Measurements from ENCODE around the gene ZNF74.

Gene ZNF74

DNA sequence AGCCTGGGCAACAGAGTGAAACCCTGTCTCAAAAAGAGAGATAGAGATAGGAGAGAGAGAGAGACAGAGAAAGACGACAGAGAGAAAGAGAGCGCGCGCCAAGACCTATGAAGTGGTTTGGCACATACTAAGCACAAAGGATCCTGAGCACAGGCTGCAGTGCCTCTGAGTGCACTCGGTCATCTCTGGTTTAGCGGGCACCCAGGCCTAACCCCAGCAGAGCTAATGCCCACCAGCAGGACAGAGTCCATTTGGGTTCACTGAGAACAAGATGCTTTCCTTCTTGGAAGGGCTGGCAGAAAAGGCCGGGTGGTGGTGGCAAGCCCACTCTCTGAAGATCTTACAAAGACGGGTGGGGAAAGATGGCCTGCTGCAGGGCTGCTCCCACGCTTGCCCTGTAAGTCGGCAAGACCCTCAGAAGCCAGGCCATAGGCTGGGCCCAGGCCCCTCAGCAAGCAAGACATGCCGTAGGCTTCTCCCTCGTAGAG is 40.4 kb downstream of the ZNF74 start:
- no peak for DNase-seq

DNA sequence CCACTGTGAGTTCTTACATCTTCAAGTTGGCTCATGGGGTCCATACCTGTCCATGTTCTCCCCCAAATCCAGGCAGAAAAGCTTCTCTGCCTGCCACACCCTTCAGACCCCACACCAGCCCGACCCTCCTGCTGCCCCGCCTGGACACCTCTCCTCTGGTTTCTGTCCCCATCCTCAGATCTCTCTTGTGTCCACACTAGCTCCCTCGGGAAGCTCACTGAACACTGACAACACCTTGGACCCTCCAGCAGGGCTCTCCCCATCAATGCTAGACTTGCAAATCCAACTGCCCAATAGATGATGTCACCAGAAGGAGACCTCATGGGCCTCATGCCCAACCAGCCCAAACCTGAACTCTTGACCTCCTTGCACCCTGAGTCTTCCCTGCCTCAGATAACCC is 40.8 kb downstream of the ZNF74 start:
- DNase-seq = no peak

DNA sequence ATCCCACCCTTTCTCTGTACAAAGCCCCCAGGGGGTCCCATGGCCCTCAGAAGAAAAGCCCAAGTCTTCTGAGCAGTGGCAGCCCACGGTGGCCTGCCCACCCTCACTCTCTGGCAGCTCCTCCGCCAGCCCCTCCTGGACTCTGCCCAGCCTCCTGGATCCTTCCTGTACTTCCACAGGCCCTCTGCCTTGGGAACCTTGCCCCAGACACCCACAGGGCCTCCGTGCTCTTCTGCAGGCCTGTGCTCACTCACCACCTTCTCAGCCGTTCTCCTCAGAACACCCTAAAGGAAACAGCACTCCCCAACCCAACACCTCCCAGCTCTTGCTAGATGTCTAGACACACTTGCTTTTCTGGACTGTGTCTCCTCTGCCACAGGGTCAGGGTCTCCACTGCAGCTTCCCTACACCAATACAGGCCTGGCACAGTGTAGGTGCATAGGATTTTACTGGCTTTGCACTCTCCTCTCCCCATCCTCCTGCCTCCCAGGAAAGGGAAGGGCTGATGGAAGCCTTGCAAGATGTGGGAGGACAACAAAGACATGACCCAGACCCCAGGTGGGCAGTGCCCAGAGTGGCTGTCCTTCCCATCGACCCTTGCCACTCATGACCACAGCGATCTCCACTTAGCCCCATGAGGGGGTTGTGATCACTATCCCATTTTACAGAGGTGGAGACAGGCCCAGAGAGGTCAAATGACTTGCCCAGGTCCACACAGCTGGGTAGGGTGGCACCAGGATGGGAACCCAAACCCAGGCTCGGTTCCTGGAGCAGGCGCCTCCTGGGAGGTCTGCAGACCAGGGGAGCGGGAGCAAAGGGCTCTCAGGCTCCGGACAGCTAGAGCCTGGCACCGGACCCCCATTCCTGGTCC is 41.7 kb downstream of the ZNF74 start:
- DNase-seq = no peak

DNA sequence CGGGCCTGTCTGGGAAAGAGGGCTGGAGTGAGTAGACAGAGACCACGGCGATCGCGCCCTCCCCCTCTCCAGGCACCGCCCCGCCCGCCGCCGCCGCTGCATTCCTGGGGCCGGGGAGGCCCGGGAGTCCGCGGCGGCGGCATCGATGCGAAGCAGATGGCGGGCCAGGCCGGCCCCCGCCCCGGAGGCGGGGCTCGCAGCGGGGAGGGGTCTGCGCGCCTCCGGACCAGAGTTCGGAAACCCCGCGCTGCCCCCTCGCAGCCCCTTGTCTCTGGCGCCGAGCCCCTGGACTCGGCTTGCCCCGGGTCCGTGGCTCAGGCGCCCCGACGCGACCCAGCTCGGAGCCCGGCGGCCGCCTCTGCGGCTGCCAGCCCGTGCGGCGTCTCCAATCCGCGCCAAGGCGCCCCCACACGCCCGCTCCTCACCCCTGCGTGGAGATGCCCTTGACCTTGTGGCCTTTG is 42.4 kb downstream of the ZNF74 start:
- DNase-seq = no peak

DNA sequence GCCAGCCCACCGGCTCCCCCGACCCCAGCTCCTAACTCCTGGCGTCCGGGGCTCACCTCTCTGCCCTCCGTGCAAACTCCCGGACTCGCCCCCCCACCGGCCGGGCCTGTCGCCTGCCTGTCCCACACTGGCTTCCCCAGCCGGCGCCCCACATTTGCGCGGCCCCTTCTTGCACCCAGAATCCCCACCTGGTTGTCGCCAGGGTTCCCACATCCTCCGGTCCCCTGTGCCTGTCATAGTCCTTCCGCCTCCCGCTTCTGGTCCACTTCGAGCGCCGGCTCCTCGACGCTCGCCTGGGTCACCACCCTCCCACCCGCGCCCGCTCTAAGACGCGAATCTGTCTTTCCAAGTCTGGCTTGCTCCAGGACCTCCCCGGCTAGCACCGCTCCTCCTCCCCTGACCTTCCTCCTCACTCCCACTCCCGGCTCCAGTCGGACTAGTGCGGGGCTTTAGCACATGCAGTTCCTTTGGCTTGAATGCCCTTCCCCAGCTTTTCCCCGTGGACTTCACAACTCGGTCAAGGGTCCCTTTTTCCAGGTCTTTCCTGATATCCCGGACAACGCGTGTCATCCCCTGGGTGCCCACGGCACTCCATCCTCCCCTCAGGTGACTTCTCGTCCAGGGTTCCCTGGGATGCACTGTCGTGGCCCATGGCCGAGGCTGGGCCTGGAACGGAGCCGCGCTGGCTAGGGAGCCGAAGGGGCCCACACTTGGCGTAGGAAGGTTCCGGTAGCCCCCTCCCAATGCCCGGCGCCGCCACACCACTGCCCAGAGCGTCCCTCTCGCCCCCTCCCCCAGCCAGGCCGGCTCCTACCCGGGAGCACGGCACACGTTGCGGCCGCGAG is 43.0 kb downstream of the ZNF74 start:
- DNase-seq = no peak

DNA sequence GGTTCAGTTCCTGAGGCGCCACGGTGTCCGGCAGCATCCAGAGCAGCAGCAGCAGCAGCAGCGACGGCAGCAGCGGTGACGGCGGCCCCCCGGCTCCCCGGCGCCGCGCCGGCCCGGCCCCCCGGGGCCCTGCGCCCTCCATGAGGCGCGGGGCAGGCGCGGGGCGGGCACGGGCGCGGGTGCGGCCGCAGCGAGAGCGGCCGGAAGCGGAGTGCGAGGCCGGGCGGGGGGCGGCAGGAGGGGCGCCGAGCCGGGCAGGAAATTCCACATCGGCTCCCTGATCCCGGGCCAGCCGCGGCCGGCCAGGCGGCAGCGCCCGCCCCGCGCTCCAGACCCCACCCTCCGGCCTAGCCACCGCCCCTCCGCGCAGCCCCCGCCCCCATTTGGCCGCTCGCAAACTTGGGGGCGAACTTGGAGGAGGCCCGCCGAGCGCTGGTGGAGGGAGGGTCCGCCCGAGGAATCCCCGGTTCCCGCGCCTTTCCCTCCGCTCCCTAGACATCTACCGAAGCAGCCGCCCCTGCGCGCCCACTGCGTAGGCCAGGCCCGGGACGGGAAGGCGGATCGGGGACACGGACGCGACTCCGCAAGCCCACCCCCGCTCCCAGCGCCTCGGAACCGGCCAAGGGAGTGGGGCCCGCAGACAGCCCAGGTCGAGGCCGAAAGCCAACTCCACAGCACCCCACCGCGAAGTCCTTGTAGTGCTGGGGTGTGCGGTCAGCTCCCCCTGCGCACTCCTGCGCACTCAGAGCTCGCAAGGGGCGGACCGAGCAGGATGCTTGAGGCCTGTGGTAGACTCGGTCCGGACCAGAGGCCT is 43.9 kb downstream of the ZNF74 start, which contains the start of gene SCARF2:
Gene SCARF2, minus strand, starts transcription at position 213 of the 814 bp plus-strand sequence. Its CDS starts 71 bp downstream, at position 142.
- no peak for DNase-seq

DNA sequence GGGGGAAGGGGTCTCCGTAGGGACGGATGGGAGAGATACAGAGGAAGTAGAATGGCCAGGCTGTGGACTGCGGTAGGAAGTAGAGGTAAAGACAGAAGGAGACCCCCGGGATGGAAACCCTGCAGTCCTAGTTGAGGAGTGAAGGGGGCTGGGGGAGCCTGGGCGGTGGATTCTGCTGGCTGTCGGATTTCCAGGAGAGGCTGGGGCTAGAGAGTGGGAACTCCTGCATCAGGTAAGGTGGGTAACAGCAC is 44.4 kb downstream of the ZNF74 start:
- no peak for DNase-seq

DNA sequence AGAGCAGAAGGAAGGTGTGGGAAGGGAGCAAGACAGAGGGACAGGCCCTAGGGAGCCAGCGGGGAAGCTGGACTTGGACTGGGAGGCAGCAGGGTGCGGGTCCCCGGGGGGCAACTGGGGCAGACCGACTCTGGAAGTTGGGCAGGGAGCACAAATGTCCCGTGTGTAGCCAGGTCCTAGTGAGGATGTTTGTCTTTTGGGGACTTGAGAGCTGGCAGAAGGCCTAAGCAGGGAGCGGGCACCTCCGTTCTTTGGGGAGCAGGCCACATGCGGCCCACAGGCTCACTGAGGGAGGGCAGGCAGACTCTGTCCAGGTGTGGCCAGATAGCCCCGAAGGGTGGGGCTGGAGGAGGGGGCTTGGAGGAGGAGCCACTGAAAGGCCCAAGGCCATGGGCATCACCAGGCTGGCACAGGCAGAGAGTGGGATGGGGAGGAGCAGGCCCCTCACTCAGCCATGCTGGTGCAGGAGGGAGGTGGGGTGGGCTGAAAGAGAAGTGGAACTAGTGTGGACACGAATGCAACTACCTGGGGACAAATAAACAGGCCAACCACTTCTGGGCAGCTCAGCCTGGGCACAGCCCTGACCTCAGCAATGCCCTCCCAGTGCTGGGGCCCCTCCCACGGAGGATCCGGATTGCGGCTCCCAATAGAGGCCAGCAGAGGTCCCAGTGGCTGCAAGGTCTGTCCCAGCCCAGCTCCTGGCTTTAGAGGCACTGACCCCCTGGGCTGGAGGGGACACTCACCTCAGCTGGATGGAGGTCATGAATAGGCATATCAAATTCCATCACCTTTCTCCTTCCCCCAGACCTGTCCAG is 44.9 kb downstream of the ZNF74 start:
- DNase-seq = no peak

DNA sequence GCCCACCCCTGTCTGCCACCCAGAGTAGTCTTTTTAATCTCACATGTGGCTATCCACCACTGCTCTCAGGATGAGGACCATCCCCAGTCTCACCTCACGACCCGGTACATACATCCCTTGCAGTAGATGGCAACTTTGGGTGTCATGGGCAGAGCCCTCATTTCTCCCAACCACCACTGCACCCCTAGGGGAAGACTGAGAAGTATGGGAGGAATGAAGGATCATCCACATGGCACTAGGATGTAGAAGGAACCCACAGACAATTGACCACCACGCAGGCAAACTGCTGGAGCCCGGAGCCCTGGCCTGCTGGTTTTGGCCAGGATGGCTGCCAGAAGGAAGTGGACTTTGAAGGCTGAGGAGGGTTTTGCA is 45.6 kb downstream of the ZNF74 start:
- no peak for DNase-seq

DNA sequence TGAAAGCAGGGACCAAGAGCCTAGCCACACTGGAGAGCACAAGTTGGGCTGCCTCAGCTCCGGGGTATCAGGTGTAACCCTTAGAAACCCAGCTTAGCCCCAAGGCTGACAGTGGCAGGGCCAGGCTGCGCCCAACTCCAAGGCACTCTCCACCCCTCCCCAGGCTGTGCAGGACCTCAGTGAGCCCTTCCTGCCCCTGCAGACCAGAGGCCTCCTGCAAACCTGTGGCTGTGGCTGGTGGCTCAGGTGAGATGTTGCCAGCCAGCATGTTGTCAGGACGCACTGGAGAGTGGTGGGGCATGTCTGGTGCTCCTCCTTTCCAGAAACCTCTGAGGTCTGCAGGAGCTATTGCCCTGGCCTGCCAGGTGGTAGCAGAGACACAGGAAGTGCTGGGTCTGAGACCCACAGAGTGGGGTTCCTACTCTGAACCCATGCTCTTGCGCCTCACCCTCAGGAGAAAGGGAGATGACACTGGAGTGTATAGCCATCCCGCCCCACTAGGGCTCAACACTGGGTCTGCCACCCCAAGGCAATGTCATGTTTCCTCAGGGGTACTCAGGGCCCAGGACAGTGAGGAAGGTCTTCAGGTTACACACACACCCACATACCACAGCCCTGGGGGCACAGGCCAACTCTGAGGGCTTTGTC is 46.1 kb downstream of the ZNF74 start:
- DNase-seq = no peak

DNA sequence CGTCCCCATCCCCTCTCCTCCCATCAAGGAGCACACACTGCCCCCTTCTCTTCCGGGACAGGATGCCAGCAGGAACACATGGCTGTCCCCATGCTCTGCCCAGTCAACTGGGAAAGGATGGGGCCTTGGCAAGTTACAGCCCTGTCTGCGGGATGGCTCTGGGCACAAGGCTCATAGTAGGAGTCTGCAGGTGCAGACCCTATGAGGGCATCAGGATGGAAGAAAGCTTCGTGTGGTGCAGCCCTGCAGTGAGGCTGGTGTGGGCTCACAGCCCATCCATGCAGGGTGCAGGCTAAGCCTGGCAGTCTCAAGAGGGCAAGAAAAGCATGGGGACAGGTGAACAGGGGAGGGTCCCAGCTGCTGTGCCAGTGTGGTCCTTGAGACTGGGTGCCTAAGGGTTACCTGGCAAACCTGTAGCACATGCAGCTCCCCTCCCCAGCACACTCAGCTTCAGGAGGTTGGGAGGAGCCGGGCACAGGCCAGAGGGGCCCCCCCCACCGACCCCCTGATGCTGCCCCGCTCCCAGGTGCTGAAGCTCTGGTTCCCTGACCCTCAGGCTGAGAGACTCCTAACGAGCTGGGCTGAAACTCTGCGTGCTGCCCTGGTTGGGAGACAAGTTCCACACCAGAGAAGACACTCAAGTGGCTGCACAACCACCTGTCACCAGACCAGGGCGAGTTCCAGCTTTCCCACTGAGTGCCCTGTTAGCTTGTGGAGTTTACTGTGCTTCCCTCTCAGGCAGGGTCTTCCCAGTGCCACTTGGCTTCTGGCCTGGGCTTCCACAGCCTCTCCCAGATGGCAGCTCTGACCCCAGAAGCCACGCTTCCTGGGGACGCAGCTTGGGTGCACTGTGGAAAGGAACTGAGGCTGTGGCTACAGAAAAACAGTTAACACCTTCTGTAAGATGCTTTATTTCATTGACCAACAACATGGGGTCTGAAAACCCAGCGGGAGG is 47.0 kb downstream of the ZNF74 start:
- no peak for DNase-seq

DNA sequence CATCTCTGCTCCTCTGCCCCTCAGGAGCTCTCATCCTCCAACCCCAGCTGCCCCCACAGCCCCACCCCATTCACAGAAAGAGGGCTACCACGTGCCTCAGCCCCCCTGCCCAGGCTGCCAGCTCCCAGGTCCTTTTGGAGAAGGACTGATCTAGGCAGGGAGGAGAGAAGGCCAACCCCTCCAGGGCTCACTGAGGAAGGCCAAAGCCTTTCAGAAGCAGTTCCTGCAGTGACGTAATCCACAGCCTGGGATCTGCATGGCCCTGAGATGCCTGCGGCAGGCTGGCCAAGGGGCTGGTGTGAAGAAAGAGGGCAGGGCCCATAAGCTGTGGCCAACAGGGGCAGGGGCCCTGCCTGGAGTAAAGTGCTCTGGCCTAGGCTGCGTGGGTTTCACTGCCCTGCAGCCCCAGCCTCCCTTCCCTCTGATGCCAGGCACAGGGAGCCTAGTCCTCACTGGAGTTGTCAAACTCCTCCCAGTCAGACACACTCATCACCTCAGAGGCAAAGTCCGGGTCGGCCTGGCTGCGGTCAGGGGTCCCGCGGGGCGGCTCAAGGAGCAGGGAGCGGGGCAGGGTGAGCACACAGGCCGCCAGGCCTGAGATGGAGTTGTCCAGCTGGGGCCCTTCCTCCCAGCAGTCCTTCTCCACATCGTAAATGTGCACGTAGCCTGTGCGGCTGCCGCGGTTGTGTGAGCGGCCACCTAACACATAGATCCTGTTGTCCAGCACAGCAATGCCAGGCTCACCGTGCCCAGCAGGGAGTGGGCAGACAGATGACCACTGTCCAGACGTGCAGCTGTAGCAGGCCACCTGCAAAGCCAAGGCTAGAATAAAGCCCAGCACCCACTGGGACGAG is 47.9 kb downstream of the ZNF74 start:
- DNase-seq = no peak

DNA sequence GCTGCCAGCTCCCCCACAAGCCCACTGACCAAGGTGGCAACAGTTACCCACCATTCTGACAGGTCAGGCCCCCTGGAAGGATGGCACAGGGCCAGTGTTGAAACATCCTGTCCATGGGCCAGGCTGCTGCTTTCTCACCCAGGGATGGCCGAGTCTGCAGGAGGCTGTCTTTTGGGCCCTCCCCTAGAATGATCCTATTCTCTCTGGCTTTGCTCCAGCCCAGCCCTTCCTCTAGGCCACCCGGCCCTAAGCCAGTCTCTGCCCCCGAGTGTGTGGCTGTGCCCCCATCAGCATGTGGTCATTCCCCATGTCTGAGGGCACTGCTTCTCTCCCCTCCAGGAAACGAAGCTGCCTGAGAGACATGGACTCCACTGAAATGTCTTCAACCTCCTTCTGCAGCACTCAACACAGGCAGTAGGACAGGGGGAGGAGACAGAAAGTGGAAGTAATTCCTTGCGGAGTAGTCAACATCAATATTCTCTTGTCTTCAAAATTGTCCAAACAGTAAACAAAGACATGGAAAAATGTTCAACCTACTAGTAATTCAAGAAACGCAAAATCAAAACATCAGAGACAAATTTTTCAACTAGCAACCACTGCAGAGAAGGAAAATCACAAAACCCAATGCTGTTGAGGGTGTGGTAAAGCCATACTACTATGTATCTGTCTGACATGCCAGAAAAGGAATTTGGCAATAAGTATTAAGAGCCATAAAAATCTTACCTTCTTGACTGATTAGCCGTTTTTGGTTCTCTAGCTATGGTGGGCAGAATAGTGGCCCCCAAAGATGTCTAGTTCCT is 48.7 kb downstream of the ZNF74 start:
- DNase-seq = no peak

DNA sequence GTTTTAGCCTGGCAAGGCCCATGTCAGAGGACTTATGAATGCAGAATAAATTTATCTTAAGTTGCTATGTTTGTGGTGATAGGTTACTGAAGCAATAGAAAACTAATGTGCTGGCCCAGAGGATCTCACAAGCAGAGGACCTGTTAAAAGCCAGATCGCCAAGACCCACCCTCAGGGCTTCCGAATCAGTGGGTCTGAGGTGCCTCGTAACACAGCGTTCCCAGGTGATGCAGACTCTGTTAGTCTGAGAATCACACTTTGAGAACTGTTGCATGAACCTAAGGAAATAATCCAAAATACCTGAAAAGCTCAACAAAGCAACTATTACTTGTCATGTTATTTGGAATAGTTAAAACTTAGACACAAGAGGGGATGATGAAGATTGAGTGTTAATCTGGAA is 50.4 kb downstream of the ZNF74 start:
- no peak for DNase-seq

DNA sequence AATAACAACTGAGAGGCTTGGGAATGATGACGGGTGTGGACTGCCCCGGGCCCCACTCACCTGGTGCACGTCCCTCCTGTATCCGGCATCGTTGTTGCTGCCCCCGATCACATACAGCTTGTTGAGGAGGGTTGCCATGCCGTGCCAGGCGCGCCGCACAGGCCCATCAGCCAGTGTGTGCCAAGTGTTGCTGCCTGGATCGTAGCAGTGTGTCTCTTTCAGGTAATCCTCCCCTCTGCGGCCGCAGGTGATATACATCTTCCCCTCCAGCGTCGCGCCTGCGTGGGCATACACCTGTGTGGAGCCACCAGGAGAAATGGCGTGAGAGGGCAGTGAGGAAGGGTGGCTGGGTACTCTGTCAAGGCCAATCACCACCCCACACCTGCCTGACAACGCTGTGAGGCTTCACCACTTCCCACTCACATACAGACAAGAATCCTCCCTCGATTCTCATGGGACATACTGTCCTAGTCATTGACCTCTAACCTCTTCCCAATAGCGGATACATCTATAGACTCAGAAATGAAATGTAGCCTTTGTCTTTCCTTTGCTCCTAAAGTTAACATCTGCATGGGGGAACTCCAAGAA is 52.5 kb downstream of the ZNF74 start:
- DNase-seq = no peak

DNA sequence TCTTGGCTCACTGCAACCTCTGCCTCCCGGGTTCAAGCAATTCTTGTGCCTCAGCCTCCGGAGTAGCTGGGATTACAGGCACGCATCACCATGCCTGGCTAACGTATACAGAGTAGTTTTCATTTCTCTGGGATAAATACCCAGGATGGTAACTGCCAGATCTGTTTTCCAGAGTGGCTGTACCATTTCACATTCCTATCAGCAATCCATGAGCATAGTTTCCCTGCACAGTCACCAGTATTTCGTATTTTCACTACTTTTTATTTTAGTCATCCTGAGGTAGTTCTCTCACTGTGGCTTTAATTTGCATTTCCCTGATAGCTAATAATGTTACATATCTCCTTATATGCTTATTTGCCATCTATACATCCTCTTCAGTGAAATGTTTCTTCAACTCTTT is 54.7 kb downstream of the ZNF74 start:
- DNase-seq = no peak

DNA sequence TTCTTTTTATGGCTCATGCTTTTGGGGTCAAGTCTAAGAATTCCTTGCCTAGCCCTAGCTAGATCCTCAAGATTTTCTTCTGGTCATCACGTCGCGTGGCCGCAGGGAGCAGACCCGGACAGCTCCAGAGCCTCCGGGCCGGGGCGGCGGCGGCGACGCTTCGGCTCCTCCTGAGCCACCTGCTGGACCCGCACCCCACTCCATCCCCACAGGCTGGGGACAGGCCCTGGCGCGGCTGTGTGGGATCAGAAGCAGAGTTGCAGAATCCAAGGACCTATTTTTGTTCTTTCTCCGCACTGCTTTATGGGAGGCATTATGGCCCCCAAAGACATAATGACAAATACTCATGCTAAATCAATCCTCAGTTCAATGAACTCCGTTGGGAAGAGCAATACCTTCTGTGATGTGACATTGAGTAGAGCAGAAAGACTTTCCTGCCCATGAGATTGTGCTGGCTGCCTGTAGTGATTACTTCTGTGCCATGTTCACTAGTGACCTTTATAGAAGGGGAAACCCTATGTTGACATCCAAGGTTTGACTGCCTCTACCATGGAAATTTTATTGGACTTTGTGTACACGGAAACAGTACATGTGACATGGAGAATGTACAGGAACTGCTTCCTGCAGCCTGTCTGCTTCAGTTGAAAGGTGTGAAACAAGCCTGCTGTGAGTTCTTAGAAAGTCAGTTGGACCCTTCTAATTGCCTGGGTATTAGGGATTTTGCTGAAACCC is 56.0 kb downstream of the ZNF74 start:
- DNase-seq = no peak

DNA sequence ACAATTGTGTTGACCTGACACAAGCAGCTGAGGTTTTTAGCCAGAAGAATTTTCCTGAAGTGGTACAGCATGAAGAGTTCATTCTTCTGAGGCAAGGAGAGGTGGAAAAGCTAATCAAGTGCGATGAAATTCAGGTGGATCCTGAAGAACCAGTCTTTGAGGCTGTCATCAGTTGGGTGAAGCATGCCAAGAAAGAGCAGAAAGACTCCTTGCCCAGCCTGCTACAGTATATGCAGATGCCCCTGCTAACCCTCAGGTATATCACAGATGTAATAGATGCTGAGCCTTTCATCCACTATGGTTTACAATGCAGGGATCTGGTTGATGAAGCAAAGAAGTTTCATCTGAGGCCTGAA is 56.6 kb downstream of the ZNF74 start:
- DNase-seq = no peak
